Measurements from ENCODE around the gene NFATC2IP. TPM values are rescaled to one million over a fixed set of nuclear protein-coding genes. Genes with fewer than 3 reads are reported as not detected.

NFATC2IP gene
- total and polyA plus RNA-seq, 2 of the 13 experiments (the other 11 are each of a cell fraction or from before 2014, with no cell fraction given) = 32.1 to 48.5 TPM

GRCh38 chr16:28974007-28974436, 23.3 kb downstream of the NFATC2IP start (continued):
- TF ChIP-seq ARID3A (IDR thresholded peaks at IDR 0.05; ENCODE audit: low read depth, low read length) (no peak), ARNTL (CRISPR knock-in tag; IDR thresholded peaks at IDR 0.05) (no peak), DNMT1 (CRISPR knock-in tag; IDR thresholded peaks at IDR 0.05) (no peak), NFYC (CRISPR knock-in tag; IDR thresholded peaks at IDR 0.05) (no peak), SOX13 (IDR thresholded peaks at IDR 0.05) (0 out of 2 replicates have a peak, but pooled peaks have one; percentile 1), SOX13 (CRISPR knock-in tag; conservative IDR thresholded peaks at IDR 0.05 in 1 of 2, IDR thresholded peaks at IDR 0.05 in 1 of 2) (no peak), PCBP1 (IDR thresholded peaks at IDR 0.05; ENCODE audit: borderline replicate concordance, low read depth, low read length) (no peak), ZBTB26 (CRISPR knock-in tag; IDR thresholded peaks at IDR 0.05; ENCODE audit: borderline replicate concordance) (no peak), DPF2 (CRISPR knock-in tag; IDR thresholded peaks at IDR 0.05; ENCODE audit: borderline replicate concordance, low read depth) (peak; percentile 6; the same call in 1 of the 2 replicates), THAP7 (CRISPR knock-in tag; IDR thresholded peaks at IDR 0.05) (no peak; the same call in 1 of the 2 replicates), ZMAT5 (CRISPR knock-in tag; IDR thresholded peaks at IDR 0.05; ENCODE audit: borderline replicate concordance, low read depth) (no peak), SMAD3 (CRISPR knock-in tag; IDR thresholded peaks at IDR 0.05) (peak; percentile 17; the same call in 1 of the 2 replicates), SATB2 (CRISPR knock-in tag; IDR thresholded peaks at IDR 0.05) (no peak), CBX5 (CRISPR knock-in tag; IDR thresholded peaks at IDR 0.05; ENCODE audit: borderline replicate concordance) (0 out of 2 replicates have a peak, but pooled peaks have one; percentile 19), ATAD3A (CRISPR knock-in tag; IDR thresholded peaks at IDR 0.05) (no peak), LRRFIP1 (CRISPR knock-in tag; conservative IDR thresholded peaks at IDR 0.05) (0 out of 2 replicates have a peak, but pooled peaks have one; percentile 34), ZNF12 (CRISPR knock-in tag; IDR thresholded peaks at IDR 0.05) (peak; percentile 38; the same call in 1 of the 2 replicates), MEF2D (CRISPR knock-in tag; IDR thresholded peaks at IDR 0.05) (no peak), ZNF615 (CRISPR knock-in tag; IDR thresholded peaks at IDR 0.05; ENCODE audit: borderline replicate concordance) (no peak), ZFP36 (IDR thresholded peaks at IDR 0.05; ENCODE audit: borderline replicate concordance, low read depth, low read length, partially characterized antibody) (no peak), ZBTB14 (CRISPR knock-in tag; IDR thresholded peaks at IDR 0.05) (no peak)

Measured in HepG2 (cell line).